CD8-positive, alpha-beta memory T cell (primary cell): ENCODE results near the gene ZZZ3. TPM values are rescaled to one million over a fixed set of nuclear protein-coding genes. Genes with fewer than 3 reads are reported as not detected.
"Not testable (repeated sequence)": the region's sequence is repeated elsewhere in the genome, so short reads cannot be mapped to it uniquely, and the experiment has no call there.

ENCODE experiments used
- CTCF ChIA-PET: fragments of 350-600 bp; sonication (Branson Sonifier 250); formaldehyde crosslinking; loops from one replicate; lab custom pipeline; 2021; ENCODE audit warnings: antibody characterized with exemption; lab: Charles Lee
- POLR2A ChIA-PET: fragments of 350-600 bp; sonication (Branson Sonifier 250); formaldehyde crosslinking; loops from one replicate; lab custom pipeline; 2021; ENCODE audit warnings: antibody characterized with exemption; lab: Charles Lee
- DNase-seq, 5 donors: peaks; one replicate each; pipeline versions ENCODE4 v3.0.0 to v3.0.0-alpha.2; 2020 to 2022; ENCODE audit warnings: mixed read lengths in 1 of 5
- H3K27ac ChIP-seq: one replicate; pipeline ENCODE4 v1.7.0; 2013; ENCODE audit warnings: low read depth, mild to moderate bottlenecking, low read length, moderate library complexity
- H3K27me3 ChIP-seq: 2 replicates; pipeline ENCODE4 v1.7.0; 2013; ENCODE audit warnings: low read length, mild to moderate bottlenecking; ENCODE audit not compliant: insufficient read depth, poor library complexity, severe bottlenecking
- H3K36me3 ChIP-seq: 2 replicates; pipeline ENCODE4 v1.7.0; 2013; ENCODE audit warnings: mild to moderate bottlenecking, low read length, moderate library complexity; ENCODE audit not compliant: insufficient read depth
- H3K4me1 ChIP-seq: 2 replicates; pipeline ENCODE4 v1.7.0; 2013; ENCODE audit warnings: mild to moderate bottlenecking, low read length, moderate library complexity; ENCODE audit not compliant: insufficient read depth
- H3K4me3 ChIP-seq: 2 replicates; pipeline ENCODE4 v1.7.0; 2013; ENCODE audit warnings: mild to moderate bottlenecking, low read length
- H3K9me3 ChIP-seq: 2 replicates; pipeline ENCODE4 v1.7.0; 2013; ENCODE audit warnings: mild to moderate bottlenecking, low read length
- H3K27ac Mint-ChIP-seq, 8 donors: one replicate each; pipeline ENCODE4 v1.8.0; 2020 to 2021; ENCODE audit warnings: mixed read lengths in 8 of 8, mild to moderate bottlenecking in 6 of 8, inconsistent platforms in 3 of 8, moderate library complexity in 3 of 8
- H3K27me3 Mint-ChIP-seq, 2 donors: one replicate each; pipeline ENCODE4 v1.8.0; 2020 to 2021; ENCODE audit warnings: mixed read lengths in 2 of 2, mild to moderate bottlenecking in 1 of 2, moderate library complexity in 1 of 2
- H3K36me3 Mint-ChIP-seq, 3 donors: one replicate each; pipeline ENCODE4 v1.8.0; 2020 to 2021; ENCODE audit warnings: mixed read lengths in 3 of 3, inconsistent platforms in 1 of 3, mild to moderate bottlenecking in 1 of 3
- H3K4me1 Mint-ChIP-seq, 3 donors: one replicate each; pipeline ENCODE4 v1.8.0; 2020 to 2021; ENCODE audit warnings: mixed read lengths in 3 of 3, inconsistent platforms in 1 of 3, mild to moderate bottlenecking in 1 of 3
- H3K4me3 Mint-ChIP-seq, 7 donors: one replicate each; pipeline ENCODE4 v1.8.0; 2020 to 2021; ENCODE audit warnings: mixed read lengths in 7 of 7, mild to moderate bottlenecking in 6 of 7, moderate library complexity in 4 of 7, inconsistent platforms in 2 of 7
- H3K9me3 Mint-ChIP-seq, 5 donors: one replicate each; pipeline ENCODE4 v1.8.0; 2020 to 2022; ENCODE audit warnings: mixed read lengths in 5 of 5, mild to moderate bottlenecking in 3 of 5, moderate library complexity in 2 of 5, inconsistent platforms in 1 of 5
- polyA plus RNA-seq: library from polyadenylated mRNA; unstranded; fragments of 300-500 nt; fragmentation: Illumina TruSeq; gene quantifications from one replicate; pipeline ENCODE4 v1.2.3, GENCODE V29; 2021
- total RNA-seq, 2 experiments: library from RNA; stranded (reverse); gene quantifications; one replicate each; pipeline ENCODE4 v1.2.3, GENCODE V29; 2021

The ZZZ3 gene
- total and polyA plus RNA-seq, 3 experiments from 2014 or later: 42.7 to 60.2 (median 58.3) TPM

GRCh38 chr1:77678660-77679610 lies 3.5 kb downstream of the ZZZ3 start:
- no peak overlapping the region for H3K27ac ChIP-seq
- peaks cover 53 to 78% (median 66%) of the 10 kb centered on the region in 3 donors for H3K4me1 Mint-ChIP-seq
- H3K36me3 Mint-ChIP-seq: peaks cover 0 to 26% (median 2%) of the 10 kb centered on the region in 3 donors
- H3K27ac Mint-ChIP-seq: peak overlapping the region in 6 of 8 donors; percentile 14 to 87 (median 25)
- CTCF ChIA-PET: no interaction called here
- H3K4me3 Mint-ChIP-seq: peak overlapping the region in 2 of 7 donors; percentile 5 to 29
- H3K27me3 ChIP-seq: no peaks in the 10 kb centered on the region
- peaks cover 0 to 3% of the 10 kb centered on the region in 2 donors for H3K27me3 Mint-ChIP-seq
- H3K9me3 Mint-ChIP-seq: no peaks in the 10 kb centered on the region
- H3K9me3 ChIP-seq: no peaks in the 10 kb centered on the region
- DNase-seq: no peak
- POLR2A ChIA-PET: no interaction called here
- H3K36me3 ChIP-seq: no peaks in the 10 kb centered on the region
- H3K4me1 ChIP-seq: peaks cover 27% of the 10 kb centered on the region
- no peak overlapping the region for H3K4me3 ChIP-seq

- H3K27me3 ChIP-seq, DNase-seq, H3K36me3 ChIP-seq, H3K27me3 Mint-ChIP-seq, H3K27ac Mint-ChIP-seq, H3K4me3 ChIP-seq, H3K27ac ChIP-seq, H3K9me3 Mint-ChIP-seq, H3K9me3 ChIP-seq: not testable (repeated sequence)
- Mint-ChIP-seq H3K4me1 (peaks cover 59 to 84% (median 82%) of the 10 kb centered on the region in 3 donors), H3K36me3 (peaks cover 0 to 16% (median 0%) of the 10 kb centered on the region in 3 donors), H3K4me3 (peak overlapping the region in 1 of 7 donors; percentile 6)
- ChIA-PET POLR2A (interaction anchor here (0.6 kb wide), 1 partner anchor 14 kb away, joined by 4 read pairs; no protein-coding TSS in a partner anchor), CTCF (interaction anchor here (2.2 kb wide), 1 partner anchor 8 kb away, joined by 9 read pairs; no protein-coding TSS in a partner anchor)
- H3K4me1 ChIP-seq: peaks cover 22% of the 10 kb centered on the region
Observed at GRCh38 chr1:77674807-77675206, 7.7 kb downstream of the ZZZ3 start.

GRCh38 chr1:77673716-77674355 lies 8.6 kb downstream of the ZZZ3 start:
- H3K9me3 ChIP-seq: no peaks in the 10 kb centered on the region
- H3K36me3 ChIP-seq: no peaks in the 10 kb centered on the region
- CTCF ChIA-PET: interaction anchor here (2.2 kb wide), 1 partner anchor 9 kb away, joined by 9 read pairs; no protein-coding TSS in a partner anchor
- H3K27ac ChIP-seq: no peak overlapping the region
- H3K27me3 ChIP-seq: no peaks in the 10 kb centered on the region
- Mint-ChIP-seq H3K4me1 (peaks cover 64 to 85% (median 78%) of the 10 kb centered on the region in 3 donors), H3K27me3 (no peaks in the 10 kb centered on the region), H3K36me3 (peaks cover 0 to 17% (median 0%) of the 10 kb centered on the region in 3 donors), H3K27ac (no peak overlapping the region), H3K9me3 (no peaks in the 10 kb centered on the region), H3K4me3 (no peak overlapping the region)
- peaks cover 14% of the 10 kb centered on the region for H3K4me1 ChIP-seq
- no peak overlapping the region for H3K4me3 ChIP-seq
- POLR2A ChIA-PET: interaction anchor here (0.6 kb wide), 1 partner anchor 28 kb away, joined by 8 read pairs; no protein-coding TSS in a partner anchor
- DNase-seq: no peak

GRCh38 chr1:77673030-77673429 lies 9.4 kb downstream of the ZZZ3 start:
- Histone ChIP-seq H3K4me3 (no peak overlapping the region), H3K36me3 (no peaks in the 10 kb centered on the region), H3K9me3 (no peaks in the 10 kb centered on the region), H3K4me1 (peaks cover 14% of the 10 kb centered on the region), H3K27me3 (no peaks in the 10 kb centered on the region), H3K27ac (no peak overlapping the region)
- Mint-ChIP-seq H3K27me3 (no peaks in the 10 kb centered on the region), H3K4me1 (peaks cover 58 to 84% (median 75%) of the 10 kb centered on the region in 3 donors), H3K4me3 (no peak overlapping the region), H3K27ac (peak overlapping the region in 4 of 8 donors; percentile 30 to 50 (median 38)), H3K9me3 (no peaks in the 10 kb centered on the region), H3K36me3 (peaks cover 0 to 16% (median 0%) of the 10 kb centered on the region in 3 donors)
- no peak for DNase-seq
- CTCF ChIA-PET: interaction anchor here (2.2 kb wide), 1 partner anchor 10 kb away, joined by 9 read pairs; no protein-coding TSS in a partner anchor
- POLR2A ChIA-PET: no interaction called here

GRCh38 chr1:77672374-77672773 lies 10.1 kb downstream of the ZZZ3 start:
- no peaks in the 10 kb centered on the region for H3K9me3 ChIP-seq
- peaks cover 14% of the 10 kb centered on the region for H3K4me1 ChIP-seq
- Mint-ChIP-seq H3K4me1 (peaks cover 54 to 82% (median 73%) of the 10 kb centered on the region in 3 donors), H3K36me3 (peaks cover 0 to 16% (median 0%) of the 10 kb centered on the region in 3 donors), H3K27ac (peak overlapping the region in 3 of 8 donors; percentile 28 to 84 (median 38)), H3K27me3 (no peaks in the 10 kb centered on the region), H3K9me3 (no peaks in the 10 kb centered on the region), H3K4me3 (peak overlapping the region in 2 of 7 donors; percentile 5 to 68)
- no peak for DNase-seq
- no peak overlapping the region for H3K4me3 ChIP-seq
- H3K27me3 ChIP-seq: no peaks in the 10 kb centered on the region
- H3K36me3 ChIP-seq: no peaks in the 10 kb centered on the region
- POLR2A ChIA-PET: interaction anchor here (0.6 kb wide), 1 partner anchor 19 kb away, joined by 3 read pairs; no protein-coding TSS in a partner anchor
- CTCF ChIA-PET: no interaction called here
- H3K27ac ChIP-seq: no peak overlapping the region

- CTCF ChIA-PET: no interaction called here
- no peaks in the 10 kb centered on the region for H3K9me3 Mint-ChIP-seq
- peaks cover 0 to 16% (median 0%) of the 10 kb centered on the region in 3 donors for H3K36me3 Mint-ChIP-seq
- no peaks in the 10 kb centered on the region for H3K27me3 Mint-ChIP-seq
- Histone ChIP-seq H3K4me3 (no peak overlapping the region), H3K9me3 (no peaks in the 10 kb centered on the region), H3K27me3 (no peaks in the 10 kb centered on the region), H3K36me3 (no peaks in the 10 kb centered on the region), H3K4me1 (peaks cover 14% of the 10 kb centered on the region), H3K27ac (no peak overlapping the region)
- DNase-seq: no peak
- H3K27ac Mint-ChIP-seq: peak overlapping the region in 4 of 8 donors; percentile 5 to 84 (median 36)
- H3K4me3 Mint-ChIP-seq: peak overlapping the region in 5 of 7 donors; percentile 5 to 68 (median 16)
- POLR2A ChIA-PET: interaction anchor here (0.6 kb wide), 1 partner anchor 19 kb away, joined by 3 read pairs; no protein-coding TSS in a partner anchor
- peaks cover 54 to 79% (median 75%) of the 10 kb centered on the region in 3 donors for H3K4me1 Mint-ChIP-seq
Observed at GRCh38 chr1:77671836-77672235, 10.6 kb downstream of the ZZZ3 start.

GRCh38 chr1:77670330-77670729 lies 12.1 kb downstream of the ZZZ3 start:
- Histone ChIP-seq H3K36me3 (no peaks in the 10 kb centered on the region), H3K4me1 (peaks cover 15% of the 10 kb centered on the region), H3K9me3 (no peaks in the 10 kb centered on the region), H3K4me3 (no peak overlapping the region), H3K27ac (no peak overlapping the region), H3K27me3 (no peaks in the 10 kb centered on the region)
- ChIA-PET POLR2A (no interaction called here), CTCF (no interaction called here)
- Mint-ChIP-seq H3K36me3 (peaks cover 0 to 8% (median 0%) of the 10 kb centered on the region in 3 donors), H3K27me3 (no peaks in the 10 kb centered on the region), H3K4me3 (no peak overlapping the region), H3K9me3 (no peaks in the 10 kb centered on the region), H3K27ac (peak overlapping the region in 4 of 8 donors; percentile 17 to 74 (median 46)), H3K4me1 (peaks cover 51 to 80% (median 72%) of the 10 kb centered on the region in 3 donors)
- DNase-seq: no peak
